ENCODE measurements around the gene ADAMTS2.

- TF ChIP-seq CTCF (IDR thresholded peaks at IDR 0.05) (no peak), POLR2A (IDR thresholded peaks at IDR 0.05) (no peak)
Observed at GRCh38 chr5:179210478-179210877, 134.8 kb downstream of the ADAMTS2 start.
